ENCODE measurements around the gene LRRC41.
"Not testable (repeated sequence)": the region's sequence is repeated elsewhere in the genome, so short reads cannot be mapped to it uniquely, and the experiment has no call there.

DNA sequence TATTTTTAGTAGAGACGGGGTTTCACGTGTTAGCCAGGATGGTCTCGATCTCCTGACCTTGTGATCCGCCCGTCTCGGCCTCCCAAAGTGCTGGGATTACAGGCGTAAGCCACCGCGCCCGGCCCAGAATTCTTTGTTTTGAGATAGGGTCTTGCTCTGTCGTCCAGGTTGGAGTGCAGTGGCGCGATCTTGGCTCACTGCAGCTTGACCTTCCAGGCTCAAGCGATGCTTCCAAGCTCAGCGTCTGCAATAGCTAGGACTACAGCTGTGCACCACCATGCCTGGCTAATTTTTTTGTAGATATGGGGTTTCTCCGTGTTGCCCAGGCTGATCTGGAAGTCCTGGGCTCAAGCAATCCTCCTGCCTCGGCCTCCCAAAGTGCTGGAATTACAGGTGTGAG lies 57.3 kb downstream of the LRRC41 start:
- TF ChIP-seq, protein P1, sequence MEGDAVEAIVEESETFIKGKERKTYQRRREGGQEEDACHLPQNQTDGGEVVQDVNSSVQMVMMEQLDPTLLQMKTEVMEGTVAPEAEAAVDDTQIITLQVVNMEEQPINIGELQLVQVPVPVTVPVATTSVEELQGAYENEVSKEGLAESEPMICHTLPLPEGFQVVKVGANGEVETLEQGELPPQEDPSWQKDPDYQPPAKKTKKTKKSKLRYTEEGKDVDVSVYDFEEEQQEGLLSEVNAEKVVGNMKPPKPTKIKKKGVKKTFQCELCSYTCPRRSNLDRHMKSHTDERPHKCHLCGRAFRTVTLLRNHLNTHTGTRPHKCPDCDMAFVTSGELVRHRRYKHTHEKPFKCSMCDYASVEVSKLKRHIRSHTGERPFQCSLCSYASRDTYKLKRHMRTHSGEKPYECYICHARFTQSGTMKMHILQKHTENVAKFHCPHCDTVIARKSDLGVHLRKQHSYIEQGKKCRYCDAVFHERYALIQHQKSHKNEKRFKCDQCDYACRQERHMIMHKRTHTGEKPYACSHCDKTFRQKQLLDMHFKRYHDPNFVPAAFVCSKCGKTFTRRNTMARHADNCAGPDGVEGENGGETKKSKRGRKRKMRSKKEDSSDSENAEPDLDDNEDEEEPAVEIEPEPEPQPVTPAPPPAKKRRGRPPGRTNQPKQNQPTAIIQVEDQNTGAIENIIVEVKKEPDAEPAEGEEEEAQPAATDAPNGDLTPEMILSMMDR (IDR thresholded peaks at IDR 0.05 in 2 of 3, conservative IDR thresholded peaks at IDR 0.05 in 1 of 3; ENCODE audit: borderline replicate concordance in 1 of 3, insufficient read depth in 1 of 3, low read depth in 2 of 3, low read length in 2 of 3): not testable (repeated sequence)
- not testable (repeated sequence) for TF ChIP-seq TCF7L2 (IDR thresholded peaks at IDR 0.05; ENCODE audit: borderline replicate concordance, extremely low read depth, insufficient read depth, insufficient read length); EZH2phosphoT487 (IDR thresholded peaks at IDR 0.05; ENCODE audit: borderline replicate concordance); SRF (IDR thresholded peaks at IDR 0.05; ENCODE audit: low read depth); ELF1 (IDR thresholded peaks at IDR 0.05; ENCODE audit: borderline replicate concordance, low read depth)
- TF ChIP-seq, protein P2, sequence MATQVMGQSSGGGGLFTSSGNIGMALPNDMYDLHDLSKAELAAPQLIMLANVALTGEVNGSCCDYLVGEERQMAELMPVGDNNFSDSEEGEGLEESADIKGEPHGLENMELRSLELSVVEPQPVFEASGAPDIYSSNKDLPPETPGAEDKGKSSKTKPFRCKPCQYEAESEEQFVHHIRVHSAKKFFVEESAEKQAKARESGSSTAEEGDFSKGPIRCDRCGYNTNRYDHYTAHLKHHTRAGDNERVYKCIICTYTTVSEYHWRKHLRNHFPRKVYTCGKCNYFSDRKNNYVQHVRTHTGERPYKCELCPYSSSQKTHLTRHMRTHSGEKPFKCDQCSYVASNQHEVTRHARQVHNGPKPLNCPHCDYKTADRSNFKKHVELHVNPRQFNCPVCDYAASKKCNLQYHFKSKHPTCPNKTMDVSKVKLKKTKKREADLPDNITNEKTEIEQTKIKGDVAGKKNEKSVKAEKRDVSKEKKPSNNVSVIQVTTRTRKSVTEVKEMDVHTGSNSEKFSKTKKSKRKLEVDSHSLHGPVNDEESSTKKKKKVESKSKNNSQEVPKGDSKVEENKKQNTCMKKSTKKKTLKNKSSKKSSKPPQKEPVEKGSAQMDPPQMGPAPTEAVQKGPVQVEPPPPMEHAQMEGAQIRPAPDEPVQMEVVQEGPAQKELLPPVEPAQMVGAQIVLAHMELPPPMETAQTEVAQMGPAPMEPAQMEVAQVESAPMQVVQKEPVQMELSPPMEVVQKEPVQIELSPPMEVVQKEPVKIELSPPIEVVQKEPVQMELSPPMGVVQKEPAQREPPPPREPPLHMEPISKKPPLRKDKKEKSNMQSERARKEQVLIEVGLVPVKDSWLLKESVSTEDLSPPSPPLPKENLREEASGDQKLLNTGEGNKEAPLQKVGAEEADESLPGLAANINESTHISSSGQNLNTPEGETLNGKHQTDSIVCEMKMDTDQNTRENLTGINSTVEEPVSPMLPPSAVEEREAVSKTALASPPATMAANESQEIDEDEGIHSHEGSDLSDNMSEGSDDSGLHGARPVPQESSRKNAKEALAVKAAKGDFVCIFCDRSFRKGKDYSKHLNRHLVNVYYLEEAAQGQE (IDR thresholded peaks at IDR 0.05; ENCODE audit: low read depth): not testable (repeated sequence)
